DMS53 (cell line): ENCODE measurements around the gene C20orf202.
"Not testable (repeated sequence)": the region's sequence is repeated elsewhere in the genome, so short reads cannot be mapped to it uniquely, and the experiment has no call there.

Source experiments
- DNase-seq: peaks from one replicate; lab custom pipeline; 2025; lab: John Stamatoyannopoulos, UW

Gene C20orf202

DNA sequence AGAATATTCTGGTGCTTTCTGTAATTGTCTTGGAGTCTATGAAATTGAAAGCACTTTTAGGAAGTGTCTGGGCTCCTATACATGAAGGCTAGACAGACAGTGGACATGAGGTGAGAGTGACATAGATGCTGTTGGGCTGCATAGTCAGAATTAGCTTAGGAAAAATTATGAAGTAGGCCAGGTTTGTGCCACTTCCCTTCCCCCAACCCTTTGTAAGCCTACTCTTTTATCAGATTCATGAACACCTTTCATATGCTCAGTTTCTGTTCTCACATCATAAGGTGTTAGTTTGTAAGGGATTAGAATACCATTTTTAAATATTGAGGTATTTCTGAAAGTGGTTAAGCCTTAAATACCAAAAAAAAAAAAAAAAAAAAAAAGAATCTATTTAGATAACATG is 44.4 kb downstream of the C20orf202 start:
- no peak for DNase-seq

DNA sequence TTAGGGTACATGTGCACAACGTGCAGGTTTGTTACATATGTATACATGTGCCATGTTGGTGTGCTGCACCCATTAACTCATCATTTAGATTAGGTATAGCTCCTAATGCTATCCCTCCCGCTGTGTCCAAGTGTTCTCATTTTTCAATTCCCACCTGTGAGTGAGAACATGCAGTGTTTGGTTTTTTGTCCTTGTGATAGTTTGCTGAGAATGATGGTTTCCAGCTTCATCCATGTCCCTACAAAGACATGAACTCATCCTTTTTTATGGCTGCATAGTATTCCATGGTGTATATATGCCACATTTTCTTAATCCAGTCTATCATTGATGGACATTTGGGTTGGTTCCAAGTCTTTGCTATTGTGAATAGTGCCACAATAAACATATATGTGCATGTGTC is 47.0 kb downstream of the C20orf202 start:
- DNase-seq = not testable (repeated sequence)

DNA sequence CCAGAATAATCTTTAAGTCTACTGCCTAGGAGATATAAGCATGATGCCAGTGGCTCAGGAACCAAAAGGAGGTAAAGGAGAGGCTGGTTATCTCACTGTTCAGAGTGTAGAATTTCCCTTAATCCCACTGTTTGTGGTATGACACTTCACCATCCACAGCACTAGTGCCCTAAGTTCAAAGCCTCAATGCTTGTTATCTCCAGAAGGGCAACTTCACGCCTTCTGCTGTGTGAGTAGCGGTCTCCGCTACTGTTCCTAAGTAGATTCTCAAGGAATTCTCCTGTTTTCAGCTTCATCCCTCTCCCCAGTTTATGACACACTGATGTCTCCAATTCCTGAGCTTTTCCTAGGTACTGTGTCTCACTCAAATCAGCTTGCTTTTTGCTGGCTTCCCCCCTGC is 49.2 kb downstream of the C20orf202 start:
- DNase-seq = no peak

DNA sequence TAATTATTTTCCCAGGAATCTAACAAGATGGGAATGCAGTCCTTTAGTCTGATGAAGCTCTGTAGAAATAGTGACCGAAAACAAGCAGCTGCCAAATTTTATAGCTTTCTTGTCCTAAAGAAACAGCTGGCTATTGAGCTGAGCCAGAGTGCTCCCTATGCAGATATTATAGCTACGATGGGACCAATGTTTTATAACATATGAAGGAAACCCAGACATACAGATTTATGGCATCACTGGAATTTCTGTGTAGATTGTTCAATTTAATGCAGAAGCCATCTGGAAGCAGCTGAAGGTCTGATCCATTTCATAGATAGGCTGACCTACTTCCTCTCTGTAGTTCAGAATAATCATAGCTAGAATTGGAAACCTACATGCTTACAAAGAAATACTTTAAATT is 51.0 kb downstream of the C20orf202 start:
- no peak for DNase-seq

DNA sequence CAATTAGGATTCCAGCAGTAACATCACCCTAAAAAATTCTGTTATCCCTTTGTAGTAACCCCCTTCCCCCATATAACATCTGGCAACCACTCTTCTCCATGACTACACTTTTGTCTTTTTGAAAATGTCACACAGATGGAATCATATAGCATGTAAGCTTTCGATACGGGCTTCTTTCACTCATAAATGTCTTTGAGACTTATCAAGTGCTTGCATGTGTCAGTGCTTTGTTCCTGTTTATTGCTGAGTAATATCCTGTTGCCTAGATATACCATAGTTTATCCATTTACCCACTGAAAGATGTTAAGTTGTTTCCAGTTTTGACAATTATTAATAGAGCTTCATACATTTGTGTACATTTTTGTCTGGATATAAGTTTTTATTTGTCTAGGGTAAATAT is 52.4 kb downstream of the C20orf202 start:
- DNase-seq = no peak
